HL-60 (cell line): ENCODE results near the gene TSPEAR.

Source experiments
- DNase-seq, 2 experiments: peaks; one replicate each; pipeline ENCODE4 v3.0.0-alpha.2; 2010 to 2020; ENCODE audit warnings: low read depth in 1 of 2, low spot score in 1 of 2
- H3K27ac ChIP-seq: fragments of 250-450 bp; sonication (Bioruptor Pico); replicated peaks from 2 replicates; pipeline ENCODE4 v1.5.1; 2020; ENCODE audit warnings: mild to moderate bottlenecking, moderate library complexity
- H3K27me3 ChIP-seq: fragments of 250-450 bp; sonication (Bioruptor Pico); 2 replicates; pipeline ENCODE4 v1.5.1; 2021; ENCODE audit warnings: mild to moderate bottlenecking, moderate library complexity; ENCODE audit not compliant: insufficient read depth, poor library complexity, severe bottlenecking
- H3K4me3 ChIP-seq: replicated peaks from 2 replicates; pipeline ENCODE4 v1.5.1; 2011; ENCODE audit warnings: mild to moderate bottlenecking, control low read depth, low read length; ENCODE audit not compliant: insufficient read depth
- CTCF ChIP-seq: IDR thresholded peaks from one replicate; pipeline ENCODE4 v1.5.1; 2011; ENCODE audit warnings: low read length, control low read depth, inconsistent platforms; ENCODE audit not compliant: insufficient read depth
- GABPA ChIP-seq: IDR thresholded peaks from 2 replicates; pipeline ENCODE4 v1.6.1; 2012; ENCODE audit warnings: low read depth
- POLR2AphosphoS5 ChIP-seq: IDR thresholded peaks from 2 replicates; pipeline ENCODE4 v1.6.1; 2012; ENCODE audit warnings: low read depth
- REST ChIP-seq: IDR thresholded peaks from 2 replicates; pipeline ENCODE4 v1.6.1; 2012; ENCODE audit warnings: low read depth; ENCODE audit not compliant: insufficient replicate concordance
- SPI1 ChIP-seq: IDR thresholded peaks from 2 replicates; pipeline ENCODE4 v1.6.1; 2012; ENCODE audit warnings: low read depth, mild to moderate bottlenecking, borderline replicate concordance

Gene TSPEAR

GRCh38 chr21:44729336-44730027 is 18.1 kb upstream of the TSPEAR start:
- Histone ChIP-seq H3K27me3 (peaks cover 8% of the 10 kb centered on the region), H3K4me3 (no peak overlapping the region), H3K27ac (no peak overlapping the region)
- TF ChIP-seq REST (no peak), POLR2AphosphoS5 (no peak), CTCF (no peak), GABPA (no peak), SPI1 (no peak)
- DNase-seq = no peak

- no peak for TF ChIP-seq REST
- TF ChIP-seq SPI1 = no peak
- TF ChIP-seq CTCF = no peak
- TF ChIP-seq POLR2AphosphoS5 = no peak
- no peak for DNase-seq
- peaks cover 15% of the 10 kb centered on the region for H3K27me3 ChIP-seq
- H3K4me3 ChIP-seq = no peak overlapping the region
- no peak overlapping the region for H3K27ac ChIP-seq
These were observed 17.3 kb upstream of the TSPEAR start for GRCh38 chr21:44728716-44729115.

GRCh38 chr21:44727757-44728156 is 16.4 kb upstream of the TSPEAR start:
- no peak for TF ChIP-seq GABPA
- TF ChIP-seq SPI1 = no peak
- no peak for TF ChIP-seq CTCF
- TF ChIP-seq REST = no peak
- no peak for TF ChIP-seq POLR2AphosphoS5
- Histone ChIP-seq H3K27ac (no peak overlapping the region), H3K27me3 (peaks cover 25% of the 10 kb centered on the region), H3K4me3 (no peak overlapping the region)
- no peak for DNase-seq
